Adipocyte (in vitro differentiated cells): ENCODE data around the gene GOLT1A.
A peak's percentile ranks its signal among the peaks of the same experiment; 100 is the strongest.

Source experiments
- DNase-seq: peaks from one replicate; pipeline ENCODE4 v3.0.0-alpha.2; 2015; ENCODE audit warnings: low read depth
- H3K27me3 ChIP-seq: replicated peaks from 2 replicates; pipeline ENCODE4 v1.7.0; 2013; ENCODE audit warnings: mild to moderate bottlenecking, low read length, moderate library complexity; ENCODE audit not compliant: control insufficient read depth, insufficient read depth
- H3K36me3 ChIP-seq: 2 replicates; pipeline ENCODE4 v1.7.0; 2013; ENCODE audit warnings: low read length, mild to moderate bottlenecking, moderate library complexity; ENCODE audit not compliant: control insufficient read depth, insufficient read depth, severe bottlenecking
- H3K4me1 ChIP-seq: 2 replicates; pipeline ENCODE4 v1.7.0; 2013; ENCODE audit warnings: mild to moderate bottlenecking, low read length, moderate library complexity; ENCODE audit not compliant: control insufficient read depth, insufficient read depth
- H3K4me3 ChIP-seq: 2 replicates; pipeline ENCODE4 v1.7.0; 2013; ENCODE audit warnings: mild to moderate bottlenecking, low read length, moderate library complexity
- H3K9ac ChIP-seq: 2 replicates; pipeline ENCODE4 v1.7.0; 2013; ENCODE audit warnings: mild to moderate bottlenecking, low read length, moderate library complexity
- H3K9me3 ChIP-seq: 2 replicates; pipeline ENCODE4 v1.7.0; 2013; ENCODE audit warnings: mild to moderate bottlenecking, low read length, moderate library complexity; ENCODE audit not compliant: control insufficient read depth

Gene GOLT1A

GRCh38 chr1:204186597-204186996 lies 27.2 kb downstream of the GOLT1A start:
- no peaks in the 10 kb centered on the region for H3K4me1 ChIP-seq
- no peak overlapping the region for H3K4me3 ChIP-seq
- H3K36me3 ChIP-seq = no peaks in the 10 kb centered on the region
- no peaks in the 10 kb centered on the region for H3K9me3 ChIP-seq
- no peak for DNase-seq
- peaks cover 54% of the 10 kb centered on the region for H3K27me3 ChIP-seq
- H3K9ac ChIP-seq = no peak overlapping the region

GRCh38 chr1:204181116-204181515 lies 32.7 kb downstream of the GOLT1A start:
- no peaks in the 10 kb centered on the region for H3K4me1 ChIP-seq
- no peaks in the 10 kb centered on the region for H3K9me3 ChIP-seq
- peaks cover 52% of the 10 kb centered on the region for H3K27me3 ChIP-seq
- H3K4me3 ChIP-seq = no peak overlapping the region
- no peak for DNase-seq
- H3K36me3 ChIP-seq = no peaks in the 10 kb centered on the region
- H3K9ac ChIP-seq = no peak overlapping the region

- Histone ChIP-seq H3K9ac (no peak overlapping the region), H3K36me3 (no peaks in the 10 kb centered on the region), H3K9me3 (no peaks in the 10 kb centered on the region), H3K4me3 (no peak overlapping the region), H3K4me1 (no peaks in the 10 kb centered on the region), H3K27me3 (peaks cover 57% of the 10 kb centered on the region)
- DNase-seq = no peak
These were observed 33.7 kb downstream of the GOLT1A start for GRCh38 chr1:204180133-204180532.

- DNase-seq = no peak
- H3K4me3 ChIP-seq = no peak overlapping the region
- H3K9me3 ChIP-seq = no peaks in the 10 kb centered on the region
- no peaks in the 10 kb centered on the region for H3K36me3 ChIP-seq
- no peak overlapping the region for H3K9ac ChIP-seq
- H3K4me1 ChIP-seq = no peaks in the 10 kb centered on the region
- H3K27me3 ChIP-seq = peaks cover 63% of the 10 kb centered on the region
These were observed 35.1 kb downstream of the GOLT1A start for GRCh38 chr1:204178487-204179281.

GRCh38 chr1:204177133-204177532 lies 36.7 kb downstream of the GOLT1A start:
- H3K9ac ChIP-seq = no peak overlapping the region
- no peaks in the 10 kb centered on the region for H3K9me3 ChIP-seq
- peaks cover 57% of the 10 kb centered on the region for H3K27me3 ChIP-seq
- H3K4me3 ChIP-seq = no peak overlapping the region
- no peaks in the 10 kb centered on the region for H3K4me1 ChIP-seq
- no peaks in the 10 kb centered on the region for H3K36me3 ChIP-seq
- no peak for DNase-seq

GRCh38 chr1:204176049-204176448 lies 37.7 kb downstream of the GOLT1A start:
- H3K36me3 ChIP-seq = no peaks in the 10 kb centered on the region
- no peak for DNase-seq
- no peak overlapping the region for H3K4me3 ChIP-seq
- H3K4me1 ChIP-seq = no peaks in the 10 kb centered on the region
- no peak overlapping the region for H3K9ac ChIP-seq
- H3K27me3 ChIP-seq = peaks cover 51% of the 10 kb centered on the region
- H3K9me3 ChIP-seq = no peaks in the 10 kb centered on the region

- Histone ChIP-seq H3K4me3 (no peak overlapping the region), H3K9me3 (no peaks in the 10 kb centered on the region), H3K9ac (no peak overlapping the region), H3K27me3 (peaks cover 47% of the 10 kb centered on the region), H3K4me1 (no peaks in the 10 kb centered on the region), H3K36me3 (no peaks in the 10 kb centered on the region)
- DNase-seq = no peak
These were observed 38.8 kb downstream of the GOLT1A start for GRCh38 chr1:204174958-204175357.

GRCh38 chr1:204172404-204173029 lies 41.3 kb downstream of the GOLT1A start:
- peaks cover 31% of the 10 kb centered on the region for H3K27me3 ChIP-seq
- no peak overlapping the region for H3K9ac ChIP-seq
- H3K9me3 ChIP-seq = peaks cover 2% of the 10 kb centered on the region
- no peak for DNase-seq
- H3K36me3 ChIP-seq = no peaks in the 10 kb centered on the region
- no peak overlapping the region for H3K4me3 ChIP-seq
- no peaks in the 10 kb centered on the region for H3K4me1 ChIP-seq

- Histone ChIP-seq H3K9ac (no peak overlapping the region), H3K27me3 (peaks cover 31% of the 10 kb centered on the region), H3K4me3 (no peak overlapping the region), H3K36me3 (no peaks in the 10 kb centered on the region), H3K4me1 (no peaks in the 10 kb centered on the region), H3K9me3 (peaks cover 2% of the 10 kb centered on the region)
- peak; percentile 46 for DNase-seq
These were observed 42.0 kb downstream of the GOLT1A start for GRCh38 chr1:204171751-204172178.

- DNase-seq = no peak
- no peak overlapping the region for H3K9ac ChIP-seq
- no peak overlapping the region for H3K4me3 ChIP-seq
- no peaks in the 10 kb centered on the region for H3K4me1 ChIP-seq
- H3K27me3 ChIP-seq = peaks cover 30% of the 10 kb centered on the region
- H3K9me3 ChIP-seq = peaks cover 2% of the 10 kb centered on the region
- no peaks in the 10 kb centered on the region for H3K36me3 ChIP-seq
These were observed 43.2 kb downstream of the GOLT1A start for GRCh38 chr1:204170494-204171155.

- Histone ChIP-seq H3K9me3 (peaks cover 2% of the 10 kb centered on the region), H3K9ac (no peak overlapping the region), H3K36me3 (no peaks in the 10 kb centered on the region), H3K4me1 (no peaks in the 10 kb centered on the region), H3K27me3 (peaks cover 28% of the 10 kb centered on the region), H3K4me3 (no peak overlapping the region)
- DNase-seq = no peak
These were observed 43.9 kb downstream of the GOLT1A start for GRCh38 chr1:204169858-204170257.
